ENCODE results near the gene MRPS25.

MRPS25 gene

DNA sequence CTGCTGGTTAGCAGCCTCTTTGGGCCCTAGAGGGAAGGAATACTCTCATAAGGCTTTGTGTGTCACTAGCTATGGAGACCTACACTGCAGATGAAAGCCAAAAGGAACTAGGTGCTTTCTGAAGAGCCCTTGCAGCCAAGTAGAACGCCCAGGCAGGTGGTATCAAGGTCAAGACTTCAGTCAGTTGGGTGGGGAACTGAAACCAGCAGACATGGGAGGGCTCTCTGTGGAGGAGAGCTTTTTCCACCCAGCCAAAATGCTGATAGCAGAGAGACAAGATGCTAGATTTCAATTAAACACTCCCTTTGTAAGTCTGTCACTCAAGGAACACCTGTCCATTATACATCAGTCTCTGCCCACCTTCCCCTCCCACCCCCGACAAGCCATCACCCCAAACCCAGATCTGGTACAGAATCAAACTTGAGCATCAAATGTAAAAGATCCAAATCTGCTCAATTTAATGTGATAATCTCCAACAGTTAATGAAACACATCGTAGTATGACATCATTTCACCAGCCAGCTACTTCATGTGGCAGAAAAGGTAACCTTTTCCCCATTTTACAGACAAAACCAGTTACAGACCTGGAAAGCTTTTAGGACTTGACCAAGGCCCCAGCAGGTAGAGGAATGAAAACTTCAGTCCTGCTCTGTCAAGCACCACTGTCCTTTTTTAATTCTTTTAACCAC lies 14.6 kb downstream of the MRPS25 start:
- TF ChIP-seq JUND (IDR thresholded peaks at IDR 0.05; ENCODE audit: low read depth) = no peak
- in situ Hi-C loops (cut with HindIII; ENCODE audit: low pct_unique_long_range_greater_than_20kb, low sequenced_read_pairs) = no loop called here
- no peak for DNase-seq (ENCODE audit: low read depth in 1 of 2, low spot score in 1 of 2)

DNA sequence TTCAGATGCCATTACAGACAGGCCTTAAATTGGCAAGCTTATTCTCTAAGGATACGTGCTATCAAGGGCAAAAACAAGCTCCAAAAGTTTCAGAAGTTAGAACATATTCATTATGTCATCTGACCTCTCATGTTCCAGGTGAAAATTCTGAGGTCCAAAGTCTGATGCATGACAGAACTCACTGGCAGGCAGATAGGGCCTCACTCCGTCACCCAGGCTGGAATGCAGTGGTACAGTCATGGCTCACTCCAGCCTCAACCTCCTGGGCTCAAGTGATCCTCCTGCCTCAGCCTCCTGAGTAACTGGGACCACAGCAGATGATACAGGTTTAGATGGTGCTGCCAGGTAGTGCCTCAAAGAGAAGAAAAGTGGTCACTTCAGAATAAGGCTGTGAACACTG lies 15.5 kb downstream of the MRPS25 start:
- in situ Hi-C loops (cut with HindIII; ENCODE audit: low pct_unique_long_range_greater_than_20kb, low sequenced_read_pairs) = no loop called here
- no peak for TF ChIP-seq JUND (IDR thresholded peaks at IDR 0.05; ENCODE audit: low read depth)
- no peak for DNase-seq (ENCODE audit: low read depth in 1 of 2, low spot score in 1 of 2)

DNA sequence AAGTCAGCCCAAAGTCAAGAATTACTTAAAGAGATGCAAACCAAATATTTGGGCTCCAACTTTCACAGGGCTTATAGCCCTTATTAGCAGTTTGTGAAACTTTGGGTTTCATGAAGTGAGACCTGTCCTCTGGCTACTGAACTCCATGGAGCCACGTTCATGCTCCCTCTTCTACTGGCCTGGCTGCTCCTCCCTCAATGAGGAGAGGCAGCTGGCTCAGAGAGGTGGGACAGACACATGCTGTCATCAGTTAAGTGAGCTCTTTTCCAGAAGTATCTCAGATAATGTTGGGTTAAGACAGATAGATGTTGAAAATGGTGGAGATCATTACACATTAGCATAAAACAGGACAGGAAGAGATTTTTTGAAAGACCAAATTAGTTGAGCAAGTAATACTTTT lies 19.4 kb downstream of the MRPS25 start:
- in situ Hi-C loops (cut with HindIII; ENCODE audit: low pct_unique_long_range_greater_than_20kb, low sequenced_read_pairs) = no loop called here
- no peak for DNase-seq (ENCODE audit: low read depth in 1 of 2, low spot score in 1 of 2)
- no peak for TF ChIP-seq JUND (IDR thresholded peaks at IDR 0.05; ENCODE audit: low read depth)

DNA sequence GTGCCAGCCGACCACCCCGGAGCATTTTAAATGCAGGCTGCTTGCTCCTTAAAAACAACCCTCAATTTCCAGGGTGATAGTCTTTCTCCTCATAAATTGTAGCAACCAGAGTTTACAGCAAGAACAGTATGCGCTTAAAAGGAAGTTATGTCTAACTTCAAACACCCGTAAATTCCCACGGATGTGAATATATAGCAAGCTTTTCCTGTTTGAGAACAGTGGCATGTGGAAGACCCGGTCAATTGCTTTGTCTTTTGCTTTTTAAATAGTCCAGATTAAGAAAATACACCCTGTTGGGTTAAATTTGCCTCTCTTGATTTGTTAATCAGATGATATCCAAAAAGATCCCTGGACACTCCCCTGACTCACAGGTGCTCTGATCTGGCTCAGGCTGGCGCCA lies 20.8 kb downstream of the MRPS25 start:
- in situ Hi-C loops (cut with HindIII; ENCODE audit: low pct_unique_long_range_greater_than_20kb, low sequenced_read_pairs) = no loop called here
- no peak for DNase-seq (ENCODE audit: low read depth in 1 of 2, low spot score in 1 of 2)
- no peak for TF ChIP-seq JUND (IDR thresholded peaks at IDR 0.05; ENCODE audit: low read depth)

DNA sequence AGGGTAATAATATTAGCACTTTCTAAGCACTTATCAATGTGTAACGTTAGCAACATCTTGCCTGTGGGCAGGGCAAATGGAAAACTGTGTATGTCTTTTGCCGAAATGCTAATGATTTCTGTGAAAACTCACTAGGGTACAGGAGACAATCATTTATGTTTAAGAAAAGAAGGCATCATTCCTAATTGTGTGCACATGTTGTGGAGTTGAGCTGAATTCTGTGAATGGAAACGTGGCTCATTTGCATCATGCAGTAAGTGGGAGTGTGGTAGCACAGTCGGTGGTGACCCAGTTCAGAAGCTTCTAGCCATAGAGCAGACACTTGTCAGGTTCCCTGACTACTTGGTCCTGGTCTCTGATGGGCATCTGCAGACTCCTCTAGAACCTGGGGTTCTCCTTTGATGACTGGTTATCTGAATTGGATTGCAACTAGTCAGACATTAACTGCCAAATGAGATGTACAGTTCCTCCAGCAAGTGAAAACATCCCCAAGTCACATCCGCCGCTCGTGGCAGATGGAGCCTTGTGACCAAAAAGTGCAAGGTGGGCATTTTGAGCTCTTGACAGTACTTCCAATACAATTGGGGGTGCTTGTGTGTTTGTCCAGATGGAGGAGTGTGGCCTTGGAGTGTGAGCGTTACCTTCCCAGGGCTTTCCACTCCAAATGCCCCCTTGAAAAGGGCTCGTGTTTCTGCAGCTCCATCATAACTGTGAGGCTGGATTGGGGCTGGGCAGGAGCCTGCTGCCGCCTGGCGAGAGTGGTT lies 21.5 kb downstream of the MRPS25 start:
- no peak for DNase-seq (ENCODE audit: low read depth in 1 of 2, low spot score in 1 of 2)
- no peak for TF ChIP-seq JUND (IDR thresholded peaks at IDR 0.05; ENCODE audit: low read depth)
- in situ Hi-C loops (cut with HindIII; ENCODE audit: low pct_unique_long_range_greater_than_20kb, low sequenced_read_pairs) = no loop called here

DNA sequence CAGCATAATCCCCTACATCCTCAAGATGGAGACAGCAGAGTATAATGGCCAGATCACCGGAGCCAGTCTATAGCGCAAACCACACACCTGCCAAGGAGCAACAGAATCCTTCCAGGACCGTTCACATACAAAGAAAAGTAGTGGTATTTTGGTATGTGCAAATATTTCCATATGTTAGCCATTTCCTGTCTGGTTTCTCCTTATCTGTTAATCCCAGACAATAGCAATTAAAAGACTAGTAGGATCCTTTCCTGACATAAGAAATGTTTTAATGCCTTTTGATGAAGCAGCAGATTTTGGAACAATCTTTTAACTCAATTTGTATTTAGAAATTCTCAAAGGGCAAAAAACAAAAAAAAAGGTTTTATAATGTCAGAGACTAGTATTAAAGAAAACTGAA lies 22.2 kb downstream of the MRPS25 start:
- in situ Hi-C loops (cut with HindIII; ENCODE audit: low pct_unique_long_range_greater_than_20kb, low sequenced_read_pairs) = no loop called here
- TF ChIP-seq JUND (IDR thresholded peaks at IDR 0.05; ENCODE audit: low read depth) = no peak
- no peak for DNase-seq (ENCODE audit: low read depth in 1 of 2, low spot score in 1 of 2)

DNA sequence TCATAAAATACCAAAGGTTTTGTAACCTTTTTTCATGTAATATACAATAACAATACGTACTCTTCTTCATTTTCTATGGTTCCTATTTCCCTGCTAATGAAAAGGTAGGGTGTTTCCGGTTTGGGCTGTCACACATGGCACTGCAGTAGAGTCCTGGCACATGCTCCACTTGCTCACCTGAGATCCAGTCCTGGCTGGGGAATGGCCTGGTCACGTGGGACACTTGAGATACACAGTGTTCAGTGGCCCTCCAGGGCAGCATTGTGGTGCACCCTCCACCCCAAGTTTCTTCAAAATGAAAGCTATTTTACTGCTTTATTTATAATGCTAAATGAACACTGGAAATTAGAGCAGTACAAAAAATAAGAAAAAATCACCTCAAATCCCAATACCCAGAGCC lies 23.2 kb downstream of the MRPS25 start:
- DNase-seq (ENCODE audit: low read depth in 1 of 2, low spot score in 1 of 2) = no peak
- no peak for TF ChIP-seq JUND (IDR thresholded peaks at IDR 0.05; ENCODE audit: low read depth)
- in situ Hi-C loops (cut with HindIII; ENCODE audit: low pct_unique_long_range_greater_than_20kb, low sequenced_read_pairs) = no loop called here

DNA sequence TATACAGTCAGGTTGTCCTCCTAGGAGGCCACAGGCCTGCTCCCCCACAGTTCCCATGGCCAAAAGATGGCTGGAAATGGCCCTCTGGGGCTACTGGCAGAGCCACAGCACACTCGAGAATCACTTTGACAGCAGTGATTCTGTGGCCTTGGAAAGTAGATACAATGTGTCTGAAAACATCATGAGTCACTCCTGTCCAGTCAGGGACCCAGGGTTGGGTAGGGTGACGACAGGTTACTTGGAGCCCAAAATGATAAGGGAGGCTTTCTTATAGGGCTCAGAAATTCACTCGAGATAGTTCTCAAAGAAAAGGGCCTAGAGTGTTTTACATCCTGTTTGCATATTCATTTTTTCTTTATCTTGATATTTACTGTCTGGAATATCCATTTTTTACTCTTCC lies 24.3 kb downstream of the MRPS25 start:
- in situ Hi-C loops (cut with HindIII; ENCODE audit: low pct_unique_long_range_greater_than_20kb, low sequenced_read_pairs) = no loop called here
- no peak for DNase-seq (ENCODE audit: low read depth in 1 of 2, low spot score in 1 of 2)
- TF ChIP-seq JUND (IDR thresholded peaks at IDR 0.05; ENCODE audit: low read depth) = no peak

DNA sequence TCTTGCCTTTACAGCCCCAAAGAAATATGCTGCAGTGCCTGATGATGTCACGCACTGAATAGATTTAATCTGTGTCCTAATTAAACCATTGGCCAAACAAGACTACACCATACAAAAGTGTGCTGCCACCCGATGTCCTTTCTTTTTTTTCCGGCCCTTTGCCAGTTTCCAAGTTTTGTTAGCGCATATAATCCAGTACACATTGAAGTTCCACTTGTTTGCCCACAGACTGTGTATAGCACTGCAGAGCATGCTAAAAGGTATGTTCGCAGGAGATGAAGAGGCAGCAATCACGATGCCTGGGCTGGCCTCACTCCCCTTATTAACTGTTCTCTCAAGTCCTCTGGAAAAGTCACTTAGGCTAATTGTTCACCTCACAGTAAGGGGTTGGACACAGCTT lies 26.8 kb downstream of the MRPS25 start:
- DNase-seq (ENCODE audit: low read depth in 1 of 2, low spot score in 1 of 2) = no peak
- TF ChIP-seq JUND (IDR thresholded peaks at IDR 0.05; ENCODE audit: low read depth) = no peak
- in situ Hi-C loops (cut with HindIII; ENCODE audit: low pct_unique_long_range_greater_than_20kb, low sequenced_read_pairs) = no loop called here

DNA sequence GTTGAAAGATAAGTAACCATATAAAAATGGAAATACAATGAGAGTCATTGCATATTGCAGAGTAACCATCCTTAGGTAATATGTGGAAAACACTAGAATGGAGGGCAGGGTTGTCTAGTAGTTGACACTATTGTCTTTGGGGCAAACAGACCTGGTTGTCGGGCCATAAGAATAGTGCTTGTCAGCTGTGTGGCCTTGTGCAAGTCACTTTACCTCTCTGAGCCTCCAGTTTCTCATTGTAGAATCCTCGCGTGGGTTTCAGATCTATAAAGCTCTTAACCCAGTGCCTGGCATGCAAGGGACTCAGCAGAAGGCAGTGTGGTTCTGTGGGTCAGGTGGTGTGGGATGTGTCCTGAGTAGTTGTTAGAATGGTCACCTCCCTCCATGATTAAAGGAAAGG lies 32.0 kb downstream of the MRPS25 start:
- in situ Hi-C loops (cut with HindIII; ENCODE audit: low pct_unique_long_range_greater_than_20kb, low sequenced_read_pairs) = no loop called here
- no peak for DNase-seq (ENCODE audit: low read depth in 1 of 2, low spot score in 1 of 2)
- no peak for TF ChIP-seq JUND (IDR thresholded peaks at IDR 0.05; ENCODE audit: low read depth)

DNA sequence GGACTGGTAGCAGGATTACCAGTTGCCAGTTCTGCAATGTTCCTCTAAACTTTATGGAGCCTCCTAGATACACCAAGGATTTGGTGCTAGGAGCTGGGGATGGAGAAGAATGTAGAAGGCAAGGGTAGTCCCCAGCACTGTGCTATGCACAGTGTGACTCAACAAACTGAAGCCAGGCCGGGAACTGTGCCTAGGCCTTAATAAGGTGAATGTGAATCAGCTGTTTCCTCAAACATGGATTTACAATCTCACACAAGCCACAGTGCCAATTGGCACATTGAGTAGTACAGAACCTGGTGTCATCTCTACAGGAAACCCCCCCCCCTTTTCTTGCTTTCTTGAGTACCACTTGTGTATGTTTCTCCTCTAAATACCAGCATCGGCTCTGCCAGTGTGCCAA lies 32.5 kb downstream of the MRPS25 start:
- TF ChIP-seq JUND (IDR thresholded peaks at IDR 0.05; ENCODE audit: low read depth) = no peak
- no peak for DNase-seq (ENCODE audit: low read depth in 1 of 2, low spot score in 1 of 2)
- in situ Hi-C loops (cut with HindIII; ENCODE audit: low pct_unique_long_range_greater_than_20kb, low sequenced_read_pairs) = no loop called here

DNA sequence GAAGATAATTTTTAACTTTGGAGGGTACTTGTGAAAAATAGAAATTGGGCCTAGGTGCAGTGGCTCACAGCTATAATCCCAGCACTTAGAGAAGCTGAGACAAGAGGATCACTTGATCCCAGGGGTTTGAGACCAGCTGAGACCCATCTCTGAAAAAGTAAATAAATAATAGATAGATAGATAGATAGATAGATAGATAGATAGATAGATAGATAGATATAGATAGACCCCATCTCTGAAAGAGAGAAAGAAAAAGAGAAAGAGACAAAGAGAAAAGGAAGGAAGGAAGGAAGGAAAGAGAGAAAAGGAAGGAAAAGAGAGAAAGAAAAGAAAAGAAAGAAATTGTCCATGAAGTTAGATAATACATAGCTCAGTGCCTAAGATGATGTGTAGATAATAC lies 35.5 kb downstream of the MRPS25 start:
- TF ChIP-seq JUND (IDR thresholded peaks at IDR 0.05; ENCODE audit: low read depth) = no peak
- in situ Hi-C loops (cut with HindIII; ENCODE audit: low pct_unique_long_range_greater_than_20kb, low sequenced_read_pairs) = no loop called here
- no peak for DNase-seq (ENCODE audit: low read depth in 1 of 2, low spot score in 1 of 2)

DNA sequence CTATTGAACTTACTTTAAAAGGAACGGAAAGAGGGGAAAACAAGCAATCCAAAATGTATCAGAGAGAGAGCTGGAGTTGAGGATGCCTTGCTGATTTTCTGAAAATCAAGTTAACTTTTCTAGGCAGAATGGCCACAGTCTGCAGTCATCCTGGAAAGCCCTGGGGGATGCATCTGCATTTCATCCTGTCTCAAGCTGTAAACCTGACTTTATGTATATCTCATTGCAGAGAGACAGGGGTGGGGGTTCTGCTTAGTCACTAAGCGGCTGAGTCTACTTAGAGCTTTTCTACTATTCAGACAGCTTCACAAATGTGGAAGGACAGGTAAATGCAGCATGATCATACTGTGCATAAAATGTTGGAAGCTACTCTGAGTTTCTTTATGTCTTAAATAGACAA lies 41.4 kb downstream of the MRPS25 start:
- TF ChIP-seq JUND (IDR thresholded peaks at IDR 0.05; ENCODE audit: low read depth) = no peak
- in situ Hi-C loops (cut with HindIII; ENCODE audit: low pct_unique_long_range_greater_than_20kb, low sequenced_read_pairs) = no loop called here
- no peak for DNase-seq (ENCODE audit: low read depth in 1 of 2, low spot score in 1 of 2)

DNA sequence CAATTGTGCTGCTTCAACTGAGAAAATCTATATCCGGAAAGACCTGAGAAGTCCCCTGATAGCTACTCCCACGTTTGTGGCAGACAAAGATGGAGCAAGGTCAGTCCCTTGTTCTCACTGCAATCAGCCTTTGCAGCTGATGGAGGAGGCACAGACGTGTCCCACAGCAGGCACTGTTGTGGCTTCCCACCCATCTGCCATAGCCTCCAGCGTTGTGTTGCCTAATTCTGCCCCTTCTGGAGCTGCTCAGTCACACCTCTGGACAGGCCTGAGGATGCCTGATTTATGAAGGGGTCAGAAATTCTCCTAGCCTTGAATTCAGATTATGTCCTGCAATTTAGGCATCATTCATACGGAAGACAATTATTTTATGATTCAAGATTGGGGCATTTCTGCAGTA lies 41.9 kb downstream of the MRPS25 start:
- in situ Hi-C loops (cut with HindIII; ENCODE audit: low pct_unique_long_range_greater_than_20kb, low sequenced_read_pairs) = no loop called here
- no peak for DNase-seq (ENCODE audit: low read depth in 1 of 2, low spot score in 1 of 2)
- TF ChIP-seq JUND (IDR thresholded peaks at IDR 0.05; ENCODE audit: low read depth) = no peak

Data from T47D (cell line).